Spleen (tissue), 7 donors: ENCODE data around the gene TMEM183A.

ENCODE experiments used
- CTCF ChIP-seq, 11 experiments: fragments of 200-600 bp in 7 of 11; fragments of 450-650 bp in 4 of 11; sonication (generic) in 4 of 11; IDR thresholded peaks in 8 of 11; conservative IDR thresholded peaks in 3 of 11; 1 replicate in 7 of 11; 2 replicates in 4 of 11; pipeline versions ENCODE4 v1.4.0 to v1.8.0; 2016 to 2021; ENCODE audit warnings: antibody characterized with exemption in 11 of 11, inconsistent platforms in 4 of 11, mild to moderate bottlenecking in 1 of 11
- POLR2A ChIP-seq, 3 donors: fragments of 450-650 bp; IDR thresholded peaks; one replicate each; pipeline ENCODE4 v1.5.1; 2017; ENCODE audit warnings: antibody characterized with exemption in 3 of 3, mild to moderate bottlenecking in 1 of 3
- POLR2AphosphoS5 ChIP-seq, 3 donors: sonication (generic); formaldehyde crosslinking; IDR thresholded peaks; one replicate each; pipeline ENCODE4 v1.5.1; 2017; ENCODE audit warnings: antibody characterized with exemption in 3 of 3
- donor health status: DM: no; HTN: no; CAD: no; lungs with moderate emphysema.
- donor health status: DM: no; HTN: no; CAD: no.
- donor health status: DM: no; HTN: no; CAD: no.

- TF ChIP-seq POLR2AphosphoS5 (IDR thresholded peaks at IDR 0.05) (no peak), CTCF (IDR thresholded peaks at IDR 0.05 in 8 of 11, conservative IDR thresholded peaks at IDR 0.05 in 3 of 11) (no peak), POLR2A (IDR thresholded peaks at IDR 0.05) (no peak)
Observed at GRCh38 chr1:203000217-203000944, 6.8 kb upstream of the TMEM183A start.
